ENCODE measurements around the gene KAT2A.

Gene KAT2A

GRCh38 chr17:42106009-42106408 lies 15.2 kb downstream of the KAT2A start:
- TF ChIP-seq CTCF (conservative IDR thresholded peaks at IDR 0.05) (no peak), ZFX (IDR thresholded peaks at IDR 0.05) (no peak)
- no peak overlapping the region for H3K27ac ChIP-seq

GRCh38 chr17:42104264-42104663 lies 16.9 kb downstream of the KAT2A start:
- no peak for TF ChIP-seq ZFX (IDR thresholded peaks at IDR 0.05)
- no peak for TF ChIP-seq CTCF (conservative IDR thresholded peaks at IDR 0.05)
- no peak overlapping the region for H3K27ac ChIP-seq

GRCh38 chr17:42103221-42103954 lies 17.8 kb downstream of the KAT2A start:
- TF ChIP-seq ZFX (IDR thresholded peaks at IDR 0.05), result no peak
- no peak for TF ChIP-seq CTCF (conservative IDR thresholded peaks at IDR 0.05)
- H3K27ac ChIP-seq, result peak overlapping the region; percentile 32; the same call in 1 of the 2 replicates

- peak; percentile 88 for TF ChIP-seq CTCF (conservative IDR thresholded peaks at IDR 0.05)
- TF ChIP-seq ZFX (IDR thresholded peaks at IDR 0.05), result no peak
- no peak overlapping the region for H3K27ac ChIP-seq
These were observed 19.5 kb downstream of the KAT2A start for GRCh38 chr17:42101513-42102292.

- TF ChIP-seq CTCF (conservative IDR thresholded peaks at IDR 0.05) (no peak), ZFX (IDR thresholded peaks at IDR 0.05) (no peak)
- H3K27ac ChIP-seq, result no peak overlapping the region
These were observed 22.3 kb downstream of the KAT2A start for GRCh38 chr17:42098730-42099399.

- TF ChIP-seq CTCF (conservative IDR thresholded peaks at IDR 0.05) (no peak), ZFX (IDR thresholded peaks at IDR 0.05) (no peak)
- H3K27ac ChIP-seq, result no peak within 1 kb of the TSS; the same call in 1 of the 2 replicates
These were observed 23.2 kb downstream of the KAT2A start, which contains the start of gene ZNF385C for GRCh38 chr17:42097691-42098631. Gene ZNF385C, minus strand, starts transcription at chr17:42098473. Its CDS starts 35,417 bp downstream, at chr17:42063056.

Data from C4-2B (cell line).